SK-N-SH treated with all-trans-retinoic acid at 6 μM for 48 hours (cell line): Measurements from ENCODE around the gene FAM98C.
"Not testable (repeated sequence)": the region's sequence is repeated elsewhere in the genome, so short reads cannot be mapped to it uniquely, and the experiment has no call there.

Source experiments
- BACH2 ChIP-seq: fragments of 250-450 bp; sonication (Bioruptor Pico); IDR thresholded peaks from 2 replicates; pipeline ENCODE4 v1.9.0; 2021; ENCODE audit warnings: mild to moderate bottlenecking, borderline replicate concordance
- CREB5 ChIP-seq: fragments of 250-450 bp; sonication (Bioruptor Pico); IDR thresholded peaks from 2 replicates; pipeline ENCODE4 v1.5.1; 2020; ENCODE audit warnings: low read depth, mild to moderate bottlenecking, moderate library complexity
- ESRRG ChIP-seq: fragments of 250-450 bp; sonication (Bioruptor Pico); IDR thresholded peaks from 2 replicates; pipeline ENCODE4 v1.6.1; 2021; ENCODE audit warnings: mild to moderate bottlenecking
- PATZ1 ChIP-seq: fragments of 250-450 bp; sonication (Bioruptor Pico); IDR thresholded peaks from 2 replicates; pipeline ENCODE4 v1.8.0; 2020; ENCODE audit warnings: mild to moderate bottlenecking, moderate library complexity, borderline replicate concordance
- TOX ChIP-seq: fragments of 250-450 bp; sonication (Bioruptor Pico); IDR thresholded peaks from 2 replicates; pipeline ENCODE4 v1.8.0; 2021; ENCODE audit warnings: mild to moderate bottlenecking, moderate library complexity, borderline replicate concordance
- ZFP3 ChIP-seq: fragments of 250-450 bp; sonication (Bioruptor Pico); IDR thresholded peaks from 2 replicates; pipeline ENCODE4 v1.5.0; 2020; ENCODE audit warnings: mild to moderate bottlenecking, moderate library complexity

- TF ChIP-seq BACH2; CREB5 (CRISPR knock-in tag); ZFP3 (CRISPR knock-in tag); TOX; PATZ1 (CRISPR knock-in tag); ESRRG: not testable (repeated sequence)
These were observed 7.5 kb downstream of the FAM98C start for GRCh38 chr19:38410407-38410806.
